Endodermal cell (in vitro differentiated cells): ENCODE data around the gene MED13L. TPM values are rescaled to one million over a fixed set of nuclear protein-coding genes. Genes with fewer than 3 reads are reported as not detected.
A peak's percentile ranks its signal among the peaks of the same experiment; 100 is the strongest.

ENCODE experiments used
- DNase-seq: peaks from one replicate; pipeline ENCODE4 v3.0.0-alpha.2; 2017
- H3K27ac ChIP-seq: 2 replicates; pipeline ENCODE4 v1.5.1; 2013; ENCODE audit warnings: mild to moderate bottlenecking, low read depth, low read length, moderate library complexity
- H3K27me3 ChIP-seq: 2 replicates; pipeline ENCODE4 v1.6.1; 2013; ENCODE audit warnings: mild to moderate bottlenecking, low read length, moderate library complexity; ENCODE audit not compliant: insufficient read depth, control insufficient read depth, poor library complexity, severe bottlenecking
- H3K36me3 ChIP-seq: 2 replicates; pipeline ENCODE4 v1.7.0; 2013; ENCODE audit warnings: mild to moderate bottlenecking, low read length, moderate library complexity; ENCODE audit not compliant: control insufficient read depth, insufficient read depth
- H3K4me1 ChIP-seq: one replicate; pipeline ENCODE4 v1.7.0; 2013; ENCODE audit warnings: low read length; ENCODE audit not compliant: control insufficient read depth, insufficient read depth
- H3K4me3 ChIP-seq: 2 replicates; pipeline ENCODE4 v1.5.1; 2013; ENCODE audit warnings: mild to moderate bottlenecking, low read length, moderate library complexity
- H3K9ac ChIP-seq: 2 replicates; pipeline ENCODE4 v1.6.1; 2013; ENCODE audit warnings: mild to moderate bottlenecking, low read length, moderate library complexity; ENCODE audit not compliant: poor library complexity, severe bottlenecking; ENCODE audit errors: extremely low read depth
- H3K9me3 ChIP-seq: 2 replicates; pipeline ENCODE4 v1.6.1; 2013; ENCODE audit warnings: mild to moderate bottlenecking, low read length, moderate library complexity; ENCODE audit not compliant: control insufficient read depth
- H3K27ac Mint-ChIP-seq: 2 replicates; pipeline ENCODE4 v1.8.0; 2020; ENCODE audit warnings: mixed read lengths
- H3K27me3 Mint-ChIP-seq: 2 replicates; pipeline ENCODE4 v1.8.0; 2021; ENCODE audit warnings: mild to moderate bottlenecking, mixed read lengths; ENCODE audit not compliant: insufficient read depth
- H3K36me3 Mint-ChIP-seq: 2 replicates; pipeline ENCODE4 v1.8.0; 2020; ENCODE audit warnings: low read depth, mixed read lengths
- H3K4me1 Mint-ChIP-seq: 2 replicates; pipeline ENCODE4 v1.8.0; 2020; ENCODE audit warnings: mixed read lengths
- H3K4me3 Mint-ChIP-seq: 2 replicates; pipeline ENCODE4 v1.8.0; 2020; ENCODE audit warnings: mild to moderate bottlenecking, moderate library complexity, mixed read lengths
- H3K9me3 Mint-ChIP-seq: 2 replicates; pipeline ENCODE4 v1.8.0; 2020; ENCODE audit warnings: mild to moderate bottlenecking, mixed read lengths
- CTCF ChIP-seq: fragments of 200-600 bp; sonication (generic); conservative IDR thresholded peaks from 2 replicates; pipeline ENCODE4 v1.5.0; 2021; ENCODE audit warnings: antibody characterized with exemption, mild to moderate bottlenecking
- WGBS, 2 experiments: methylation state at CpG; one replicate each; pipeline versions ENCODE4 v1.1.5 to v1.1.7; 2013; ENCODE audit warnings: missing lambda C conversion rate in 2 of 2, mixed read lengths in 1 of 2; ENCODE audit not compliant: insufficient coverage in 1 of 2, insufficient read length in 1 of 2; 5-methylcytosine and 5-hydroxymethylcytosine counted together
- total RNA-seq, 2 donors: library from RNA; stranded (reverse); fragmentation: NEBNext Ultra II Directional in 1 of 2; extraction: Animal tissue kit (Norgen Biotek cat#: 25700) in 1 of 2; gene quantifications; 2 replicates in 1 of 2; 3 replicates in 1 of 2; pipeline ENCODE4 v1.2.1, GENCODE V29; 2021

The MED13L gene
- total RNA-seq, 2 donors from 2014 or later, result 101 to 111 TPM

- peak; percentile 21 for TF ChIP-seq CTCF
- no peak for DNase-seq
- no peak overlapping the region for H3K27ac Mint-ChIP-seq
- H3K4me1 Mint-ChIP-seq, result peaks cover 49% of the 10 kb centered on the region
- H3K4me1 ChIP-seq, result peaks cover 36% of the 10 kb centered on the region
- H3K9me3 ChIP-seq, result no peaks in the 10 kb centered on the region
- H3K36me3 Mint-ChIP-seq, result no peaks in the 10 kb centered on the region
- 93 to 100% methylated on average over 1 to 2 of the region's 2 CpGs for WGBS, 2 experiments
- H3K9ac ChIP-seq, result no peak overlapping the region
- no peak overlapping the region for H3K27ac ChIP-seq
- no peak overlapping the region for H3K4me3 Mint-ChIP-seq
- H3K36me3 ChIP-seq, result no peaks in the 10 kb centered on the region
- no peaks in the 10 kb centered on the region for H3K27me3 ChIP-seq
- no peak overlapping the region for H3K4me3 ChIP-seq
- no peaks in the 10 kb centered on the region for H3K27me3 Mint-ChIP-seq
- no peaks in the 10 kb centered on the region for H3K9me3 Mint-ChIP-seq
Measured at GRCh38 chr12:116299064-116299463, 21.6 kb upstream of the MED13L start.

- Histone ChIP-seq H3K4me3 (no peak overlapping the region), H3K27me3 (no peaks in the 10 kb centered on the region), H3K27ac (no peak overlapping the region), H3K36me3 (no peaks in the 10 kb centered on the region), H3K4me1 (peaks cover 37% of the 10 kb centered on the region), H3K9me3 (no peaks in the 10 kb centered on the region), H3K9ac (no peak overlapping the region)
- H3K27me3 Mint-ChIP-seq, result no peaks in the 10 kb centered on the region
- no peak overlapping the region for H3K27ac Mint-ChIP-seq
- H3K36me3 Mint-ChIP-seq, result no peaks in the 10 kb centered on the region
- no peaks in the 10 kb centered on the region for H3K9me3 Mint-ChIP-seq
- WGBS, 2 experiments, result 100% methylated on average over 2 of the region's 2 CpGs; no CpG with 5 or more reads in 1 of the 2 experiments
- DNase-seq, result no peak
- H3K4me3 Mint-ChIP-seq, result no peak overlapping the region
- peaks cover 51% of the 10 kb centered on the region for H3K4me1 Mint-ChIP-seq
- TF ChIP-seq CTCF, result no peak
Measured at GRCh38 chr12:116298578-116298977, 21.1 kb upstream of the MED13L start.

GRCh38 chr12:116297224-116297834, 19.8 kb upstream of the MED13L start:
- Histone ChIP-seq H3K27ac (no peak overlapping the region), H3K4me3 (no peak overlapping the region), H3K36me3 (no peaks in the 10 kb centered on the region), H3K9ac (no peak overlapping the region), H3K4me1 (peaks cover 31% of the 10 kb centered on the region), H3K9me3 (no peaks in the 10 kb centered on the region), H3K27me3 (no peaks in the 10 kb centered on the region)
- Mint-ChIP-seq H3K27ac (no peak overlapping the region), H3K27me3 (no peaks in the 10 kb centered on the region), H3K36me3 (no peaks in the 10 kb centered on the region), H3K4me3 (no peak overlapping the region), H3K9me3 (no peaks in the 10 kb centered on the region), H3K4me1 (peaks cover 47% of the 10 kb centered on the region)
- 97 to 100% methylated on average over 2 to 3 of the region's 3 CpGs for WGBS, 2 experiments
- DNase-seq, result no peak
- no peak for TF ChIP-seq CTCF
